GM10266 (cell line): ENCODE data around the gene ANKZF1.
A peak's percentile ranks its signal among the peaks of the same experiment; 100 is the strongest.

Experiments used
- DNase-seq: peaks from one replicate; pipeline ENCODE4 v3.0.0; 2012; ENCODE audit errors: extremely low spot score
- TF ChIP-seq, protein P1 (sequence below): IDR thresholded peaks from 2 replicates; pipeline ENCODE4 v1.5.1; 2012; ENCODE audit warnings: mild to moderate bottlenecking, low read depth; ENCODE audit not compliant: control insufficient read depth, insufficient read depth; ENCODE audit errors: missing control alignments

The ANKZF1 gene

GRCh38 chr2:219225350-219225749, 4.3 kb upstream of the ANKZF1 start:
- no peak for DNase-seq
- TF ChIP-seq, protein P1, sequence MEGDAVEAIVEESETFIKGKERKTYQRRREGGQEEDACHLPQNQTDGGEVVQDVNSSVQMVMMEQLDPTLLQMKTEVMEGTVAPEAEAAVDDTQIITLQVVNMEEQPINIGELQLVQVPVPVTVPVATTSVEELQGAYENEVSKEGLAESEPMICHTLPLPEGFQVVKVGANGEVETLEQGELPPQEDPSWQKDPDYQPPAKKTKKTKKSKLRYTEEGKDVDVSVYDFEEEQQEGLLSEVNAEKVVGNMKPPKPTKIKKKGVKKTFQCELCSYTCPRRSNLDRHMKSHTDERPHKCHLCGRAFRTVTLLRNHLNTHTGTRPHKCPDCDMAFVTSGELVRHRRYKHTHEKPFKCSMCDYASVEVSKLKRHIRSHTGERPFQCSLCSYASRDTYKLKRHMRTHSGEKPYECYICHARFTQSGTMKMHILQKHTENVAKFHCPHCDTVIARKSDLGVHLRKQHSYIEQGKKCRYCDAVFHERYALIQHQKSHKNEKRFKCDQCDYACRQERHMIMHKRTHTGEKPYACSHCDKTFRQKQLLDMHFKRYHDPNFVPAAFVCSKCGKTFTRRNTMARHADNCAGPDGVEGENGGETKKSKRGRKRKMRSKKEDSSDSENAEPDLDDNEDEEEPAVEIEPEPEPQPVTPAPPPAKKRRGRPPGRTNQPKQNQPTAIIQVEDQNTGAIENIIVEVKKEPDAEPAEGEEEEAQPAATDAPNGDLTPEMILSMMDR, result no peak

DNA sequence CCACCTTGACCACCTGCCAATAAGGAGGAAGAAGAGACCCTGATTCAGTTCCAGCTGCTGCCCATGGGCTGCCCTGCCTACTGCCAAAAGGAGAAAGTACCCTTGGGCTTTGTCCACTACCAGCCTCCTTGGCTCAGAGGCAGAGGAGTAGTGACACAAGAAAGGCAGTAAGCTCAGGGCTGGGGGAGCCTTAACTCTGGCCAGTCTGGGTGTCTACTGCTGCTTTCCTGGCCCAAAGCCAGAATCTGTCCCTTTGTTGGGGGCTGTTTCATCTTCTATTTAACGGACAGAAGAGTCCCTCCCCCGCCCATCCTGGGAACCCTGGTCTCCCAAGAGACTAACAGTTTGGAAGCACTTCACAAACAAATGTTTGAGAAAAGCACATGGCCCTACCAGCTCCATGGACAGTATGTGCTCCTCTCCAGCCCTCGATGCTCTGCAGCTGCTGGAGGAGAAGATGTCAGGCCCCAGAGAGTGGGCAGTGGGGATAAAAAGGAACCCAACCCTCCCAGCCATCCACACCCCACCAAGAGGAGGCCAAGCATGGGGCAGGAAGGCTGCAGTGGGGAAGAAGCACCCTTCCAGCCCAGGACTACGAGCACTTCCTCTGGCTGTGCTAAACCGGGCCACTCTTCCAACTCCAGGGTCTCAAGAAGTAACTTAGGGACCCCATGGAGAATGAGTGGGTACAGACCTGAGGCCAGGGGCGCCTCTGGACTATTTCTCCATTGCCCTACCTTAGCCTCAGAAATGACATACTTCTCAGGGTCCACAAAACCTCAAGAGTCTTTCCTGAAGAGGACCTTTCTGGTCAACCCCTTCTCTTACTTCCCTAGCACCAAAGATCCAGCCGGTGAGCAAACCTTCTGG, 1.3 kb upstream of the ANKZF1 start:
- DNase-seq, result no peak
- TF ChIP-seq, protein P1, result no peak

- TF ChIP-seq, protein P1, result no peak
- DNase-seq, result no peak
Measured at GRCh38 chr2:219228911-219229304, 698 bp upstream of the ANKZF1 start.

GRCh38 chr2:219230059-219230540, 494 bp downstream of the ANKZF1 start:
- TF ChIP-seq, protein P1, result no peak
- DNase-seq, result peak; percentile 53

- DNase-seq, result no peak
- TF ChIP-seq, protein P1, result no peak
Measured at GRCh38 chr2:219234331-219234730, 4.7 kb downstream of the ANKZF1 start.

GRCh38 chr2:219243291-219243761, 13.7 kb downstream of the ANKZF1 start:
- TF ChIP-seq, protein P1, result no peak
- DNase-seq, result no peak

DNA sequence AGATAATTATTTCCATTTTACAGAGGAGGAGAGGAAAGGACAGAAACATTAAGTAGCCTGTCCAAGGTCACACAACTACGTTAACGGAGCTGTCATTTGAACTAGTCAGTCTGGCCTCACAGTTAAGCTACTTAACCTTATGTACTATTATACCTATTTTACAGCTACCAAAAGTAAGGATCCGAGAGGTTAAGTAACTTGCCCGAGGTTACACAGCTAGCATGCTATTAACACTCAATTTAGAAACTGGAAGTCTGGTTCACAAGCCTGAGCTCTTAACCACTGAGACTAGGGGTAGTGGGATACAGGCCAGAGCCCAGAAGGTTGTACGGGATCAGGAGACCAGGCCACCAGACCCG, 15.2 kb downstream of the ANKZF1 start:
- TF ChIP-seq, protein P1, result no peak
- DNase-seq, result no peak
